ENCODE measurements around the gene USP32. TPM values are rescaled to one million over a fixed set of nuclear protein-coding genes. Genes with fewer than 3 reads are reported as not detected.
A peak's percentile ranks its signal among the peaks of the same experiment; 100 is the strongest.

Gene USP32
- total RNA-seq, 1 experiment from 2014 or later, result 62.9 TPM

GRCh38 chr17:60363700-60364405 lies 28.1 kb downstream of the USP32 start:
- TF ChIP-seq CTCF (IDR thresholded peaks at IDR 0.05; ENCODE audit: unreplicated experiment), result no peak
- no peak for DNase-seq (ENCODE audit: unreplicated experiment)
- H3K4me3 Mint-ChIP-seq (ENCODE audit: unreplicated experiment), result no peak overlapping the region
- H3K27me3 Mint-ChIP-seq (ENCODE audit: insufficient read depth, unreplicated experiment), result no peaks in the 10 kb centered on the region
- BruUV-seq (replicated peaks), result no TSS peak
- no peaks in the 10 kb centered on the region for H3K4me1 Mint-ChIP-seq (ENCODE audit: insufficient read depth, unreplicated experiment)
- POLR2A ChIA-PET, result interaction anchor here (1.2 kb wide), 2 partner anchors 8 to 26 kb away, joined by 3 to 5 read pairs; no protein-coding TSS in a partner anchor
- no peaks in the 10 kb centered on the region for H3K9me3 Mint-ChIP-seq (ENCODE audit: unreplicated experiment)
- peaks cover 6% of the 10 kb centered on the region for H3K36me3 Mint-ChIP-seq (ENCODE audit: insufficient read depth, unreplicated experiment)
- intact Hi-C loops (cut with micrococcal nuclease), result no loop called here
- CTCF ChIA-PET, result no interaction called here
- H3K27ac Mint-ChIP-seq (ENCODE audit: low read depth, unreplicated experiment), result no peak overlapping the region

- no peak overlapping the region for H3K27ac Mint-ChIP-seq (ENCODE audit: low read depth, unreplicated experiment)
- BruUV-seq (replicated peaks), result no TSS peak
- no peaks in the 10 kb centered on the region for H3K27me3 Mint-ChIP-seq (ENCODE audit: insufficient read depth, unreplicated experiment)
- DNase-seq (ENCODE audit: unreplicated experiment), result no peak
- ChIA-PET POLR2A (interaction anchor here (1.5 kb wide), 1 partner anchor 10 kb away, joined by 5 read pairs; no protein-coding TSS in a partner anchor), CTCF (interaction anchor here (1.5 kb wide), 1 partner anchor 11 kb away, joined by 6 read pairs; no protein-coding TSS in a partner anchor)
- no peak overlapping the region for H3K4me3 Mint-ChIP-seq (ENCODE audit: unreplicated experiment)
- no peak for TF ChIP-seq CTCF (IDR thresholded peaks at IDR 0.05; ENCODE audit: unreplicated experiment)
- H3K36me3 Mint-ChIP-seq (ENCODE audit: insufficient read depth, unreplicated experiment), result peaks cover 6% of the 10 kb centered on the region
- no peaks in the 10 kb centered on the region for H3K9me3 Mint-ChIP-seq (ENCODE audit: unreplicated experiment)
- intact Hi-C loops (cut with micrococcal nuclease), result no loop called here
- H3K4me1 Mint-ChIP-seq (ENCODE audit: insufficient read depth, unreplicated experiment), result no peaks in the 10 kb centered on the region
Measured at GRCh38 chr17:60362329-60362728, 29.6 kb downstream of the USP32 start.

- no peak for DNase-seq (ENCODE audit: unreplicated experiment)
- ChIA-PET POLR2A (interaction anchor here (1.5 kb wide), 1 partner anchor 10 kb away, joined by 5 read pairs; no protein-coding TSS in a partner anchor), CTCF (interaction anchor here (1.5 kb wide), 1 partner anchor 11 kb away, joined by 6 read pairs; no protein-coding TSS in a partner anchor)
- peaks cover 2% of the 10 kb centered on the region for H3K4me1 Mint-ChIP-seq (ENCODE audit: insufficient read depth, unreplicated experiment)
- H3K4me3 Mint-ChIP-seq (ENCODE audit: unreplicated experiment), result no peak overlapping the region
- peaks cover 4% of the 10 kb centered on the region for H3K36me3 Mint-ChIP-seq (ENCODE audit: insufficient read depth, unreplicated experiment)
- BruUV-seq (replicated peaks), result no TSS peak
- no peaks in the 10 kb centered on the region for H3K9me3 Mint-ChIP-seq (ENCODE audit: unreplicated experiment)
- no peak for TF ChIP-seq CTCF (IDR thresholded peaks at IDR 0.05; ENCODE audit: unreplicated experiment)
- intact Hi-C loops (cut with micrococcal nuclease), result no loop called here
- H3K27me3 Mint-ChIP-seq (ENCODE audit: insufficient read depth, unreplicated experiment), result no peaks in the 10 kb centered on the region
- no peak overlapping the region for H3K27ac Mint-ChIP-seq (ENCODE audit: low read depth, unreplicated experiment)
Measured at GRCh38 chr17:60361889-60362288, 30.0 kb downstream of the USP32 start.

- DNase-seq (ENCODE audit: unreplicated experiment), result no peak
- CTCF ChIA-PET, result interaction anchor here (0.7 kb wide), 2 partner anchors 111 to 1520 kb away, joined by 3 to 4 read pairs; no protein-coding TSS in a partner anchor
- Mint-ChIP-seq H3K4me3 (ENCODE audit: unreplicated experiment) (no peak overlapping the region), H3K9me3 (ENCODE audit: unreplicated experiment) (no peaks in the 10 kb centered on the region), H3K27me3 (ENCODE audit: insufficient read depth, unreplicated experiment) (no peaks in the 10 kb centered on the region), H3K27ac (ENCODE audit: low read depth, unreplicated experiment) (peak overlapping the region; percentile 31), H3K4me1 (ENCODE audit: insufficient read depth, unreplicated experiment) (peaks cover 19% of the 10 kb centered on the region), H3K36me3 (ENCODE audit: insufficient read depth, unreplicated experiment) (peaks cover 4% of the 10 kb centered on the region)
- no peak for TF ChIP-seq CTCF (IDR thresholded peaks at IDR 0.05; ENCODE audit: unreplicated experiment)
- POLR2A ChIA-PET, result interaction anchor here (7.3 to 7.6 kb wide), 2 partner anchors 12 to 31 kb away, joined by 89 to 163 read pairs; partner anchors contain the start of gene USP32
- no TSS peak for BruUV-seq (replicated peaks)
- intact Hi-C loops (cut with micrococcal nuclease), result no loop called here
Measured at GRCh38 chr17:60359415-60359814, 32.5 kb downstream of the USP32 start.
